Measurements from ENCODE around the gene SNX15.

DNA sequence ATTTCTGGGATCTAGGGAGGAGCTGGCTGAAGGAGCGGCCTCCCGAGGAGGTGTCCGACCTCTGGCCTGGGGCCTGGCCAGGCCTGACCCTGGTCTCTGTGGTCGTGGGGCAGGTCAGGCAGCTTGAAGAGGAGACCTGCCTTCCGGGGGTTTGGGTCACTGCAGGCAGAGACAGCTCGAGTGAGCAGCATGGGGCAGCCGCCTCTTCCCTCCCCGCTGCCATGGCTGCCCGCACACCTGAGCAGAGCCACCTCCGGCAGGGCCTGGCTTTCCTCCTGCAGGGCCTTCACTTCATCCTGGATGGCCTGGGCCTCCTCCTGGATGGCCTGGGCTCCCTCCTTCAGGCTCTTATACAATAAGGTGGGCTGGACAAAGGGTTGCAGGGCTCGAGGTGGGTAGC is 39.1 kb downstream of the SNX15 start:
- TF ChIP-seq, protein P1, sequence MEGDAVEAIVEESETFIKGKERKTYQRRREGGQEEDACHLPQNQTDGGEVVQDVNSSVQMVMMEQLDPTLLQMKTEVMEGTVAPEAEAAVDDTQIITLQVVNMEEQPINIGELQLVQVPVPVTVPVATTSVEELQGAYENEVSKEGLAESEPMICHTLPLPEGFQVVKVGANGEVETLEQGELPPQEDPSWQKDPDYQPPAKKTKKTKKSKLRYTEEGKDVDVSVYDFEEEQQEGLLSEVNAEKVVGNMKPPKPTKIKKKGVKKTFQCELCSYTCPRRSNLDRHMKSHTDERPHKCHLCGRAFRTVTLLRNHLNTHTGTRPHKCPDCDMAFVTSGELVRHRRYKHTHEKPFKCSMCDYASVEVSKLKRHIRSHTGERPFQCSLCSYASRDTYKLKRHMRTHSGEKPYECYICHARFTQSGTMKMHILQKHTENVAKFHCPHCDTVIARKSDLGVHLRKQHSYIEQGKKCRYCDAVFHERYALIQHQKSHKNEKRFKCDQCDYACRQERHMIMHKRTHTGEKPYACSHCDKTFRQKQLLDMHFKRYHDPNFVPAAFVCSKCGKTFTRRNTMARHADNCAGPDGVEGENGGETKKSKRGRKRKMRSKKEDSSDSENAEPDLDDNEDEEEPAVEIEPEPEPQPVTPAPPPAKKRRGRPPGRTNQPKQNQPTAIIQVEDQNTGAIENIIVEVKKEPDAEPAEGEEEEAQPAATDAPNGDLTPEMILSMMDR (conservative IDR thresholded peaks at IDR 0.05; ENCODE audit: low read length), result no peak
- no peak for TF ChIP-seq EZH2phosphoT487 (IDR thresholded peaks at IDR 0.05; ENCODE audit: borderline replicate concordance)

Measured in Loucy (cell line).